IMR-90 (cell line): Measurements from ENCODE around the gene PHACTR3. TPM values are rescaled to one million over a fixed set of nuclear protein-coding genes. Genes with fewer than 3 reads are reported as not detected.

Experiments
- ATAC-seq: fragments of 200-7000 bp; cut with Tn5 transposase; 2 replicates; pipeline ENCODE4 v1.9.1; 2020; ENCODE audit warnings: low read depth, mild to moderate bottlenecking, moderate library complexity
- BruUV-seq: library from RNA; stranded (reverse); fragments of 400-500 nt; replicated peaks from 2 replicates; lab custom pipeline; 2021; lab: Mats Ljungman, UMichigan
- CTCF ChIA-PET: fragments of 300-600 bp; formaldehyde crosslinking; extraction: SDS; loops from one replicate; lab custom pipeline; 2021; ENCODE audit warnings: antibody characterized with exemption; lab: Yijun Ruan, JAX
- POLR2A ChIA-PET: fragments of 300-600 bp; sonication (Branson Sonifier 250); formaldehyde crosslinking; loops from one replicate; lab custom pipeline; 2022; ENCODE audit warnings: antibody characterized with exemption; ENCODE audit not compliant: unreplicated experiment; lab: Charles Lee
- DNase-seq: peaks from one replicate; pipeline ENCODE4 v3.0.0; 2013
- H2AFZ ChIP-seq: replicated peaks from 2 replicates; pipeline ENCODE3; 2013; ENCODE audit warnings: low read length, mild to moderate bottlenecking; ENCODE audit not compliant: poor library complexity
- H2AK5ac ChIP-seq: 2 replicates; pipeline ENCODE4 v1.6.1; 2013; ENCODE audit warnings: low read depth, low read length, inconsistent platforms
- H2AK9ac ChIP-seq: replicated peaks from 2 replicates; pipeline ENCODE3; 2013; ENCODE audit warnings: mild to moderate bottlenecking, low read depth, low read length, moderate library complexity; ENCODE audit not compliant: poor library complexity
- H2BK120ac ChIP-seq: 2 replicates; pipeline ENCODE4 v1.6.1; 2013; ENCODE audit warnings: low read depth, low read length, inconsistent platforms
- H2BK15ac ChIP-seq: 3 replicates; pipeline ENCODE4 v1.6.1; 2013; ENCODE audit warnings: low read depth, low read length, inconsistent platforms
- H2BK20ac ChIP-seq: 2 replicates; pipeline ENCODE4 v1.6.1; 2013; ENCODE audit warnings: low read depth, mild to moderate bottlenecking, inconsistent platforms, low read length, moderate library complexity
- H2BK5ac ChIP-seq: 2 replicates; pipeline ENCODE4 v1.6.1; 2013; ENCODE audit warnings: mild to moderate bottlenecking, low read depth, low read length, inconsistent platforms; ENCODE audit not compliant: poor library complexity, severe bottlenecking
- H3K14ac ChIP-seq: replicated peaks from 2 replicates; pipeline ENCODE4 v1.6.1; 2013; ENCODE audit warnings: low read depth, low read length, inconsistent platforms
- H3K18ac ChIP-seq: 2 replicates; pipeline ENCODE4 v1.6.1; 2013; ENCODE audit warnings: low read depth, low read length, control low read depth
- H3K23ac ChIP-seq: 2 replicates; pipeline ENCODE4 v1.6.1; 2013; ENCODE audit warnings: low read depth, low read length, inconsistent platforms
- H3K27ac ChIP-seq: 2 replicates; pipeline ENCODE4 v1.5.1; 2013; ENCODE audit warnings: mild to moderate bottlenecking, control low read depth, low read length; ENCODE audit not compliant: insufficient read depth
- H3K27me3 ChIP-seq: 2 replicates; pipeline ENCODE4 v1.6.1; 2013; ENCODE audit warnings: low read length; ENCODE audit not compliant: control insufficient read depth, insufficient read depth
- H3K36me3 ChIP-seq: 2 replicates; pipeline ENCODE4 v1.6.1; 2013; ENCODE audit warnings: low read length, mixed read lengths; ENCODE audit not compliant: control insufficient read depth, insufficient read depth
- H3K4ac ChIP-seq: 2 replicates; pipeline ENCODE4 v1.6.1; 2013; ENCODE audit warnings: low read depth, low read length, inconsistent platforms
- H3K4me1 ChIP-seq: 2 replicates; pipeline ENCODE4 v1.6.1; 2013; ENCODE audit warnings: low read length, mixed read lengths; ENCODE audit not compliant: control insufficient read depth, insufficient read depth
- H3K4me2 ChIP-seq: 2 replicates; pipeline ENCODE4 v1.6.1; 2013; ENCODE audit warnings: low read depth, mild to moderate bottlenecking, control low read depth, low read length, moderate library complexity
- H3K4me3 ChIP-seq: 2 replicates; pipeline ENCODE4 v1.5.1; 2013; ENCODE audit warnings: low read depth, mild to moderate bottlenecking, control low read depth, low read length, moderate library complexity; ENCODE audit not compliant: insufficient read depth
- H3K56ac ChIP-seq: 2 replicates; pipeline ENCODE4 v1.6.1; 2013; ENCODE audit warnings: low read length, inconsistent platforms; ENCODE audit not compliant: insufficient read depth; ENCODE audit errors: extremely low read depth
- H3K79me1 ChIP-seq, 2 experiments: 2 replicates each; pipeline ENCODE4 v1.6.1; 2013; ENCODE audit warnings: low read length in 2 of 2, inconsistent platforms in 1 of 2, low read depth in 1 of 2
- H3K9ac ChIP-seq: 2 replicates; pipeline ENCODE4 v1.6.1; 2013; ENCODE audit warnings: low read depth, low read length, control low read depth
- H3K9me1 ChIP-seq: 2 replicates; pipeline ENCODE4 v1.6.1; 2013; ENCODE audit warnings: low read length, inconsistent platforms; ENCODE audit not compliant: insufficient read depth
- H3K9me3 ChIP-seq: 2 replicates; pipeline ENCODE4 v1.6.1; 2013; ENCODE audit warnings: low read length; ENCODE audit not compliant: control insufficient read depth, insufficient read depth
- H4K20me1 ChIP-seq: 2 replicates; pipeline ENCODE4 v1.6.1; 2013; ENCODE audit warnings: low read length, inconsistent platforms; ENCODE audit not compliant: insufficient read depth
- H4K5ac ChIP-seq: 2 replicates; pipeline ENCODE4 v1.6.1; 2013; ENCODE audit warnings: mild to moderate bottlenecking, low read depth, low read length, control low read depth
- H4K8ac ChIP-seq, 2 experiments: 2 replicates each; pipeline ENCODE4 v1.6.1; 2013; ENCODE audit warnings: low read depth in 2 of 2, low read length in 2 of 2, control low read depth in 1 of 2, inconsistent platforms in 1 of 2
- H4K91ac ChIP-seq: 2 replicates; pipeline ENCODE4 v1.6.1; 2013; ENCODE audit warnings: low read depth, low read length, inconsistent platforms; ENCODE audit not compliant: insufficient read depth
- CEBPB ChIP-seq: IDR thresholded peaks from 2 replicates; pipeline ENCODE4 v1.6.1; 2012; ENCODE audit warnings: low read depth, low read length, improper control_type of control experiment
- ELK1 ChIP-seq: fragments of 150-350 bp; IDR thresholded peaks from 2 replicates; pipeline ENCODE4 v1.6.1; 2016; ENCODE audit warnings: low read depth, mild to moderate bottlenecking, low read length, moderate library complexity, borderline replicate concordance
- RAD21 ChIP-seq: IDR thresholded peaks from 2 replicates; pipeline ENCODE4 v1.6.1; 2012; ENCODE audit warnings: low read length, improper control_type of control experiment
- RCOR1 ChIP-seq: IDR thresholded peaks from 2 replicates; pipeline ENCODE4 v1.6.1; 2012; ENCODE audit warnings: mild to moderate bottlenecking, low read length, improper control_type of control experiment; ENCODE audit not compliant: insufficient replicate concordance
- RFX5 ChIP-seq: IDR thresholded peaks from 2 replicates; pipeline ENCODE4 v1.8.0; 2012; ENCODE audit warnings: low read depth, mild to moderate bottlenecking, low read length, moderate library complexity
- SMC3 ChIP-seq: fragments of 150-350 bp; IDR thresholded peaks from 2 replicates; pipeline ENCODE4 v1.6.1; 2016; ENCODE audit warnings: low read depth, mild to moderate bottlenecking, antibody characterized with exemption, low read length, moderate library complexity
- WGBS, 2 experiments: methylation state at CpG; one replicate each; pipeline versions ENCODE4 v1.1.5 to v1.1.7; 2013; ENCODE audit warnings: missing lambda C conversion rate in 2 of 2; ENCODE audit not compliant: insufficient read length in 1 of 2; ENCODE audit errors: extremely low coverage in 2 of 2; 5-methylcytosine and 5-hydroxymethylcytosine counted together
- dilution Hi-C: fragments of 300-500 bp; cut with HindIII; formaldehyde crosslinking; loops from one replicate; pipeline ENCODE4 v1.14.3; 2018; ENCODE audit warnings: low sequenced_read_pairs; ENCODE audit not compliant: unreplicated experiment
- in situ Hi-C: fragments of 300-500 bp; cut with MboI; formaldehyde crosslinking; loops from 3 replicates; pipeline ENCODE4 v1.14.3; 2019; ENCODE audit warnings: low sequenced_read_pairs, inconsistent platforms, mixed read lengths
- intact Hi-C: fragments of 100-400 bp; cut with micrococcal nuclease; formaldehyde crosslinking; loops from 2 replicates; pipeline ENCODE4 v1.10.0; 2022
- polyA plus RNA-seq, 3 experiments: library from polyadenylated mRNA; depleted of rRNA; stranded (reverse); fragments of >200 nt; gene quantifications; 2 replicates each; pipeline ENCODE4 v1.2.3, GENCODE V29; 2012; ENCODE audit warnings: low replicate concordance in 1 of 3
- total RNA-seq: library from RNA; depleted of rRNA; stranded (reverse); fragments of >200 nt; gene quantifications from 2 replicates; pipeline ENCODE4 v1.2.3, GENCODE V29; 2012

Gene PHACTR3
- total and polyA plus RNA-seq, 2 of the 4 experiments (the other 2 are of a cell fraction): not detected

DNA sequence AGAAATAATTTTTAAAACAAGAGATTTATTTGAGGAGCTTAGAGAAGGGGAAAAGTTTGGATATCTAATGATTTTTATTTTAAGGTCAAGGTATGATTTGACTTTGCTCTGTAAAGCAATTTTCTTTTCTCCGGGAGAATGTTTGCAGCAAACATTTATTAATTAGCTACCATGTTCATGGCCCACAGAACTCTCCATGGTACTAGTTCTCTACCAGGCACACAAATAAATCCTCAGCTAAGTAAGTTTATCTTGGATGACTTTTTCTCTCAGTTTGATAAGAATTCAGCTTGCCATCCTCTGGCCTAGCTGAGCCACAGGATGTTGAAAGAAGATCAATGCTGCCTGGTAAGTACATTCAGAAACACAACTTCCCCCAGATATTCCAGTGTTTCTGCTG lies 94.3 kb downstream of the PHACTR3 start:
- POLR2A ChIA-PET: no interaction called here

More for the DNA sequence above, 94.3 kb downstream of the PHACTR3 start:
- Histone ChIP-seq H4K8ac (no peak overlapping the region), H3K4me3 (no peak overlapping the region), H3K27ac (no peak overlapping the region), H2BK120ac (no peak overlapping the region), H2BK20ac (no peak overlapping the region), H4K20me1 (no peaks in the 10 kb centered on the region), H4K5ac (no peak overlapping the region), H3K36me3 (no peaks in the 10 kb centered on the region), H2AK5ac (no peak overlapping the region), H2AK9ac (no peak overlapping the region), H3K27me3 (no peaks in the 10 kb centered on the region), H2AFZ (no peak overlapping the region), H3K18ac (no peak overlapping the region), H2BK15ac (no peak overlapping the region), H3K9ac (no peak overlapping the region), H3K79me1 (no peaks in the 10 kb centered on the region), H3K9me1 (no peaks in the 10 kb centered on the region), H3K4me1 (no peaks in the 10 kb centered on the region), H3K56ac (no peak overlapping the region), H4K91ac (no peak overlapping the region), H3K14ac (no peak overlapping the region), H3K9me3 (peaks cover 20% of the 10 kb centered on the region), H3K23ac (no peak overlapping the region), H2BK5ac (no peak overlapping the region), H3K4me2 (no peak overlapping the region), H3K4ac (no peak overlapping the region)
- dilution Hi-C loops (no loop called here), intact Hi-C loops (no loop called here), in situ Hi-C loops (no loop called here)
- no peak for TF ChIP-seq RCOR1
- TF ChIP-seq SMC3: no peak
- no peak for TF ChIP-seq ELK1
- TF ChIP-seq RAD21: no peak
- TF ChIP-seq RFX5: no peak
- no peak for TF ChIP-seq CEBPB
- ATAC-seq (no peak), DNase-seq (no peak)
- no CpG with 5 or more reads among the region's 1 CpG for WGBS, 2 experiments
- BruUV-seq: no TSS peak
- CTCF ChIA-PET: no interaction called here
